Measurements from ENCODE around the gene UNKL.

Gene UNKL

DNA sequence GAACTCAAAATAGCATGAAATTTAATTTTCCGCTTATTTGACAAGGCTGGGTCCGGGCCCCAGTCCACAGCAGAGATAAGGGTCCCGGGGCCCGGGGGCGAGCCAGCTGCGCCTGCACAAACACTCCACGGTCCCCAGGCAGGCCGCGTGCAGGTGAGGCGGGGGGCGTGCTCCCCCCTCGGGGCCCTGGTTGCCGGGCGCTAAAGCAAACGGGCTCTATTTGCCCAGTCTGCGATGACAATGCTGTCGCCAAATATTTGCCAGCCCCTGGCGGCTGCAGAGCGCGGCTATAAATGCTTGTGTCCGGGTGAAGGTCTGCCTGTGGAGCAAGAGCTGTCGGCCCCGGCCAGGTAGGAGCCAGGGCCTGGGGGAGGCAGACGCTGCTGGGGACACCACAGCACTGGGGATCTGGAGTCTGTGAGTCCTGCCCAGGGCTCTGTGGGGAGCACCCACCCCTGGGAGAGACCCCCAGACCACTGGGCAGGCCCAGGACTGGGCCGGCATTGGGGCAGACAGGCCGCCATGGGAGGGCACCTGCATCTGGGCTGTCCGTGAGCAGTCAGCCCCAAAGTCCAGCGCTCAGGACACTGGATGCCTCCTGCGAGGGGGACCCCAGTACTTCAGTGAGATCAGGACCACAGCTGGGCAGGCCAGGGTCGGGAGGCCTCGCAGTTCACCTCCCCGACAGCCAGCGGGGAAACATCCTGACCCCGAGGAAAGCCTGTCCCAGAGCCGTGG lies 16.4 kb upstream of the UNKL start, which contains the start of gene PERCC1:
Gene PERCC1, plus strand, starts transcription at position 320 of the 738 bp plus-strand sequence. CDS start 1,516 bp downstream, outside the sequence.
- DNase-seq (ENCODE audit: low spot score) = peak; percentile 38

DNA sequence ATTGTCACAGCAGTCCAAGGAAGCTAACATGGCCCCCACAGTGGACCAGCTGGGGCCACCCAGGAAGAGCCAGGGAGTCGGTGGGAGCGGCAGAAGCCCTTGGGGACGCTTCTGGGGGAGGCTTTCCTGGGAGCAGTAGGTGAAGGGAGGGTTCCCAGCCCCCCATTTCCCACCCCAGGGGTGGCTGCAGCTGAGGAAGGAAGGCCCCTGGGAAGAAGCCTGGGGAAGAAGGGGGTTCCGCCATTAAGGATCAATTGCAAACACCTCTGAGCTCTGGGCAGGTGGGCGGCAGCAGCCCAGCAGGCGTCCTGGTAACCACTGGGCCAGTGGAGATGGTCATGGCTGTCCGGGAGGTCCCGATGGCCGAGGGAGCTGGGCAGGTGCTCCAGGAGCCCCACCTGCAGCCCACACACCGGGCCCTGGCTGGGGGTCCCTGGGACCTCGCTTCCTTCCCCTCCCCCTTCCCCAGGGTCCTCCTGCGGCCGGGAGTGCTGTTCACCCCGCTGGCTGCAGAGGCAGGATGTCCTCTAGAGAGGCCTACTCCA lies 15.8 kb upstream of the UNKL start:
- DNase-seq (ENCODE audit: low spot score) = no peak

DNA sequence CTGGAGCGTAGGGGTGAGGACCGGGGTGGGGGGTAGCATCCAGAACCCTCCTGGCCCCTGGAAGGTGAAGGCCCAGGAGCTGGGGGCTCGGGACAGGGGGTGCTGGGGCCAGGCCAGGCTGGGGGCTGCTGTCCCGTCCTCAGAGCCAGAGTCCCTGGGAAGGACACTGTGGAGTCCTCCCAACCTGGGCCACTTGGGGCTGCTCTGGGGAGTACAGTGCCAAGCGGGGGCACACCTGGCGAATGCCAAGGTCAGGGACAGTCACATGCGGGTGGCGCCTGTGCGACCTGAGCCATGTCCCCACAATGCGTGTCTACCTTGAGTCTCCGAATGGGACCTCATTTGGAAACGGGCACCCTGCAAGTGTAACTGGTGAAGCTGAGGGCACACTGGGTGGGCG lies 15.1 kb upstream of the UNKL start:
- DNase-seq (ENCODE audit: low spot score) = no peak

DNA sequence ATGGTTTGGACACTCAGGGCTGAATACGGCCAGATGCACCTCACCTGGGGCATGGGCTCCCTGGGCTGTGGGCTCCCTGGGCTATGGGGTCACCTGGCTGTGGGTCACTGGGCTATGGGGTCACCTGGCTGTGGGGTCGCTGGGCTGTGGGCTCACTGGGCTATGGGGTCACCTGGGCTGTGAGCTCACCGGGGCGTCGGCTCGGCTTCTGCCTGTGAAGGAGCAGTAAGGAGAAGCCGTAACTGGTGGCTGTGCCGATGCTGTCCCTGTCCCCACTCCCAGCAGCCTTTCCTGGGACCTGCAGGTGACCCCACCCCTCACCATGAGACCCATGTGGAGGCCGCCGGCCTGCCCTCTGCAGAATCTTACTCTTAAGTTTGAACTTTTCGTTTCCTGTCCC lies 14.5 kb upstream of the UNKL start:
- DNase-seq (ENCODE audit: low spot score) = no peak

DNA sequence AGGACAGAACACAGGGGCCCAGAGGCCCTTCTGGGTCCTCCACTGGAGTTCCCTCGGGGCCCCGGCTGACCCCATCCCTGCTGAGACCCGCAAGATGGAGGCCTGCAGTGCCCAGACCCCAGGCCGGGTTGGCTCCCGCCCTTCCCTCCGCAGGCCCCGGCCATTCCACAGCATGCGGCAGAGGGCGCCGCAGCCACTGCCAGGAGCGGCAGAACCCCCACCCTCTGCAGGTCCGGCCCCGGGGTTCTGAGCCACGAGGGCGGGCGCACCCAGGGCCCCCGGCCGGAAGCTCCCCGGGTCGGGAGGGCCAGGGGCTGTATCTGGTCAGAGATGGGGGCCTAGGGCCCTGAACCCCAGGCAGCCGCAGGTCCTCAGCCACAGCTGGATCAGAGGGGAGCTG lies 14.0 kb upstream of the UNKL start:
- DNase-seq (ENCODE audit: low spot score) = peak; percentile 57

DNA sequence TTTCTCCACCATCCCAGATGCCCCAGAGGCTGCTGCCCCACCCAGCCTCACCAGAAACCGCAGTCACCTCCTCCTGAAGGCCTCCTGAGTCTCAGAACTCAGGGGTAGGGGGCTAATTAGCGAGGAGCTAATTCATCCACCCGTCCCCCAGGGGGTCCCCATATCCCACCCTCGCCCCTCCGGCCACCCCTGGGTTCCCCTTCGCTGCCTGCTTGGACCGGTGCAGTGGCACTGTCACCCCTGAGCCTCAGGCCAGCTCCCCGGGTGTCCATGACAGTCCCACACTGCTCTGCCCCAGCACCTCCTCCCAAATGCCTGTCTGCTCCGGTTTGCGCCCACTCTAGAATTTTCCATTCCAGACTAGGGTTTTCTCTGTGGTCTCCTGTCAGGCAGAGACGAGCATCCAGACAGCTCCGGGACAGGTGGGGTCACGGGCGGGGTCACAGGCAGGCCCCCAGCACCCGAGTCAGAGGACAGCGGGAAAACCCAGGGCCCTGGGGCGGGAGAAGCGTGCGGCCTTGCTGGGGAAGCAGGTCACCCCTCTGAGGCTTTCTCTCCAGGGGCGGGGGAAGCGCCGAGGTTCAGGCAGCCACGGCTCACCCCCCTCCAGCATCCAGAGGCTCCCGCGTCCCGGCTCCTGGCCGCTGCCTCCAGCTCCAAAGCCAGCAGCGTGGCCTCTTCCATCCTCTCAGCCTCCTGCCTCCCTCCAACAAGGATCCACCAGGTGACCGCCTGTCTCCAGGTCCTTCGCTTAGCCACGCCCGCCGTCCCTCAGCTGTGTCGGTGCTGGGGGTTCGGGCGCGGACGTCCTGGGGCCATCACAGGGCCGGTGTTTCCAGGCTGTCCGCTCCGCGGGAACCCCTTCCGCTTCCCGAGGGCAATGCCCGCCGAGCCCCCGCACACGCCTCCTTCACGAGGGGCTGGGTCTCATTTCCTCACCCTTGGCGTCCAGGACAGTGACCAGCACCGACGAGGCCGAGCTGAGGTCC lies 13.3 kb upstream of the UNKL start:
- no peak for DNase-seq (ENCODE audit: low spot score)

DNA sequence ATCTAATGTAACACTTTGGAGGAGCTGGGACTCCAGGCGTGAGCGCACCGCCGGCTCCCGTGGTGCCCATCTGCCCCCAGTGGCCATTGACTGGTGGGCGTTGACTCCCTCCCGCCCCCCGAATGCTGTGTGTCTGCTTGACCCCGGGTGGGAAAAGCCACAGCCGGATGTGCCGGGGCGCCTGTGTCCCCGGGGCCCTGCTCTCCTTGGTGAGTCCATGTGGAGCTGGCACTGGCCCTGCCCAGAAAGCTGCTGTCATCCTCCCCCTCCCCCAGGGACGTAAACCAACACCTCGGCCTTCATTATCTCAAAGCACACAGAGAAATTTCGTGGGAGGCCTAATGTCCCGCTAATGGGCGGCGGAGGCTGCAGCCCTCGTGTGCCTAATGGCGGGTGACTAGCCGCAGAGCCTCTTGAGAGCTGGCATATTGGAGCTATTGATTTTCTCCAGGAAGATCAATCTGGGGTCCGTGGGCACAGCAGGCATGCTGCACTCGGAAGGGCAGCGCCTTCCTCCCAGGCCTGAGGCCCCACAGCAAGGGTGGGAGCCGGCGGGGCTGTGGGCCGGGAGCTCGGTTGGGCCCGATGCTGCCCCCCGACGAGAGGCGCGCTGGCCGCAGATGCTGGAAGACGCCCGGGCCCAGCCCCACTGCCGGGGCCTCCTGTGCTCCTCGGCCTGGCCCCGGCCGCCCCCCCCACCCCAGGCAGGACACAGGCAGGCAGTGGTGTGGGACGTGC lies 12.4 kb upstream of the UNKL start:
- no peak for DNase-seq (ENCODE audit: low spot score)

DNA sequence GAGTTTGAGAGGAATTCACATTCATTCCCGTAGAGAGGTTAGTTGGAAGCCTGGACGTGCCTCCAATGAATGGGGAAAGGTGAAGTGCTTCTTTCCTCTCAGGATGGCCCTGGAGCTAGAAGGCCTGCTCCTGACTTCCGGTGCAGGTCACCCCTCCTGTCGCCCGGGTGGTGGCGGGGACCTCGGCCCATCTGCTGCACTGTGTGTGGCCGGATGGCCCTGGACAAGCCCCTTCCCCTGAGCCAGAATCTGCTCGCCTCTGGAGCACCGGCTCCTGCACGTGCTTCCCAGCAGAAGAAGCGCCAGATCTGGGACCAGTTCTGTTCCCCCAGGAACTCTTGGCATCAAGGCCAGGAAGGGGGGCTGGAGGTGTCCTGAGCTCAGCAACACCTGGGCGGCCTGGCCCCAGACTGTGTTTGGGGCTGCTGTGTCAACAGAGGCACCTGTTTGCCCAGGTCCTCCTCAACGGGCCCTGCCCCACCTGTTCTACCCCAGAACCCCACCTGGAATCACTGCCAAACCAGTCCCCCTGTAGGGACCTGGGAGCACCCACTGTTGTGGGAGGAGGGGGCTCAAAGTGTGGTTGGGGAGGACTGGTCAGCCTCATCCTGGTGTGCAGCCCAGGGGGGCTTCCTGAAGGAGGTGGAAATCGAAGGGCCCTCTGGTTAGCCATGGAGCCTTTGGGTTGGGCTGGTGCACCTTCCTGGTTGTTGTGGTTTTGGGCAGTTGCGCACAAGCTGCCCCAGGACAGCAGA lies 11.3 kb upstream of the UNKL start:
- no peak for DNase-seq (ENCODE audit: low spot score)

DNA sequence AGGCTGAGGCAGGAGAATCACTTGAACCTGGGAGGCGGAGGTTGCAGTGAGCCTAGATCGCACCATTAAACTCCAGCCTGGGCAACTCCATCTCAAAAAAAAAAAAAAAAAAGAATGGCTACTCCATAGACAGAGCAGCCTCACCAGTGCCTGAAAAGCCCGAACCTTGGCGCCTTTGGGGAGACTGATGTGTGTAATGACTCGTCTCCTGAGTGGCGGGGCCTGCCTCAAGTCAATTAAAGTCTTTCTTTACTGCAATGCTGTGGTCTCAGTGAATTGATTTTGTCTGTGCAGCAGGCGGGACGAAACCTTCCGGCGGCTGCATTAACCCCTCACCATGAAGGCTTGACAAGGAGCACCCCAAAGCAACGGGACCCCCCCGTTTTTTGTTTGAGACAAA lies 9.5 kb upstream of the UNKL start:
- DNase-seq (ENCODE audit: low spot score) = peak; percentile 32

DNA sequence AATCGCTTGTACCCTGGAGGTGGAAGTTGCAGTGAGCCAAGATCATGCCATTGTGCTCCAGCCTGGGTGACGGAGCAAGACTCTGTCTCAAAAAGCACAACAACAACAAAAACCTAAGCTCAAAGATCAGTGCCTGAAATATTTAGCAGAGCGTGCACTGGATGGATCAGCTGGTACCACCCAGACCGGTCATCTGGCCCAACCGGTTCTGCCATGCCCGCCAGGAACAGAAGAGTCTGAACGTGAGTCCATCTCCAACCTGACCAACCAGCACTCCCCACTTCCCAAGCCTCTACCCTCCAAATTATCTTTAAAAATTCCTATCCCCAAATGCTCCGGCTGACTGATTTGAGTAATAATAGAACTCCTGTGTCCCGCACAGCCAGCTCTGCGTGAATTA lies 7.6 kb upstream of the UNKL start:
- no peak for DNase-seq (ENCODE audit: low spot score)

DNA sequence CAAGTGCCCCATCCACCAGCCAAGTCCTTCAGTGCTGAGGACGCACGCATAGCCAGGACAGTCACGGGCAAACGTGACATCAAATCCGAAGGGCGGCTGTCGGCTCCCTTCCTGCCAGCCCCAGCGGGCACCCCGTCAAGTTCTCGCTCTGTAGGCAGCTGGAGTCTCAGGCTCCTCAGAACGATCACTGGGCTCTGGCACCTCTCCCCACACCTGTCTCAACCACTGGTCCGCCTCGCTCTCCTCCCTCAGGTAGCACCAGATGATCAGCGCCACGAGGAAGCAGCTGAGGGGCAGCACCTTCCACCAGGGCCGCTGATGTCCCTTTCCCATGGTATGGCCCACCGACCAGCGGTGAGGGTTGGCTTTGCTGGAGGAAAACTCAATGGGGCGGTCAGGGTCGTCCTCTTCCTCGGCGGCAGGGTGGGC lies 5.6 kb upstream of the UNKL start:
- DNase-seq (ENCODE audit: low spot score) = no peak

DNA sequence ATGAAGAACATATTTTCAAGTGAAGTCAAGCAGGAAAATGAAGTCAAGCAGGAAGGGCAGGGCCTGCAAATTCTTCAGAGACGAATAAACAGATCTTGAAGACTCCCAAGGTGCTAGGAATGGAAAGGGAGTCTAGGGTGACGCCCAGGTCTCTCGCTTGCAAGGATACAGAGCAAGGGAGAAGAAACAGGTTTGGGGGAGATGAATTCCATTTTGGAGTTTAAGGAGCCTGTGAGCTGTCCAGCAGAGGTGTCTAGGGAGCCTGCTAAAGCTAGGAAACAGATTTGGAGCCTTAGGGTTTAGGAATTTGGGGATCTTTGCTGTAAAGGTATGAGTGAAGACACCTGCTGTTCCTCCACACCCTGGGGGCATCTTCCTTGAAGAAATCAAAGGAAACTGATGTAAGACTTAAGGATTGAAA lies 2.0 kb upstream of the UNKL start:
- DNase-seq (ENCODE audit: low spot score) = no peak

DNA sequence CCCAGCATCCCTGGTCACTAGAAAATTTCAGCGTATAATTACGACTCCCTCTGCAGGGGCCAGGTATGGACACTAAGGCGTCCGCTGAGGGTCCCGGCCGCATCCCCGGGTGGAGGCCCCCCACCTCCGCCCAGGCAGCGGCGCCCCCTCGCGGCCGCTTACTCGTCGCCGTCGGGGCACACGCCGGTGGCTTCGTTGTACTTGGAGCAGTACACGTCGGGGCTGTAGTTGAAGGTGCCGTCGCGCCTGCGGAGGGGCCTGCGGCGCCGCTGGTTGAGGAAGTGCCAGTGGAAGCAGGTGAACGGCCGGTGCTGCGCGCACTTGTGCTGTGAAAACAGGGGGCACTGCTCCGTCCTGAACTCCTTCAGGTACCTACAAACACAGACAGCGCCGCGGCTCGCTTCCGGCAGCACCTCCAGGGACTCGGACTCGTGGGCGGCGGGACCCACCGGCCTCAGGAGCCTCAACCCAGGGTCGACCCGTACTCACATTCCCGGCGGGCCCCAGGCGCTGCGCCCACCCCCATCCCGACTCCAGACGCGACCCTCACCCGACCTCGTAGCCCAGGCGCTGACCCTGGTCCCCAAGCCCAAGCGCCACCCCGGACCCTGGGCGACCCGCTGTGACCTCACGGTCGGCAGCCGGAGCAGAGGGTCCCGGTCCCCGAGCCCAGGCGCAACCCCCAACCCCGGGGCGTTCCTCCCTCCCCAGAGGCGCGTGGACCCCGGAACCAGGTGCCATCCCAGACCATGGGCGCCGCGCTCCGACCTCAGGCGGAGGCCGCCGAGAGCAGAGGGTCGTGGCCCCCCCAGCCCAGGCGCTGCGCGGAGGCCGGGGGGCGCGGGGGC lies 596 bp downstream of the UNKL start:
- DNase-seq (ENCODE audit: low spot score) = peak; percentile 83

DNA sequence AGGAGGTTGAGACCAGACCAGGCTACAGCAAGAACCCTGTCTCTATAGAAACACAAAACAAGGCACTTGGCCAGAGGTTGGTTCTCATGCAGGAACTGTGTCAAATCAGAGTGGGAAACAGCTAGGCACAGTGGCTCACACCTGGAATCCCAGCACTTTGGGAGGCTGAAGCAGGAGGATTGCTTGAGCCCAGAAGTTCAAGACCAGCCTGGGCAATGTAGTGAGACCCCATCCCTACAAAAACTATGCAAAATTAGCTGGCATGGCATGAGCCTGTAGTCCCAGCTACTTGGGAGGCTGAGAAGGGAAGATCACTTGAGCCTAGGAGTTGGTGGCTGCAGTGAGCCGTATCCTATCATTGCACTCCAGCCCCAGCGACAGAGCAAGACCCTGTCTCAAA lies 1.7 kb downstream of the UNKL start:
- no peak for DNase-seq (ENCODE audit: low spot score)

DNA sequence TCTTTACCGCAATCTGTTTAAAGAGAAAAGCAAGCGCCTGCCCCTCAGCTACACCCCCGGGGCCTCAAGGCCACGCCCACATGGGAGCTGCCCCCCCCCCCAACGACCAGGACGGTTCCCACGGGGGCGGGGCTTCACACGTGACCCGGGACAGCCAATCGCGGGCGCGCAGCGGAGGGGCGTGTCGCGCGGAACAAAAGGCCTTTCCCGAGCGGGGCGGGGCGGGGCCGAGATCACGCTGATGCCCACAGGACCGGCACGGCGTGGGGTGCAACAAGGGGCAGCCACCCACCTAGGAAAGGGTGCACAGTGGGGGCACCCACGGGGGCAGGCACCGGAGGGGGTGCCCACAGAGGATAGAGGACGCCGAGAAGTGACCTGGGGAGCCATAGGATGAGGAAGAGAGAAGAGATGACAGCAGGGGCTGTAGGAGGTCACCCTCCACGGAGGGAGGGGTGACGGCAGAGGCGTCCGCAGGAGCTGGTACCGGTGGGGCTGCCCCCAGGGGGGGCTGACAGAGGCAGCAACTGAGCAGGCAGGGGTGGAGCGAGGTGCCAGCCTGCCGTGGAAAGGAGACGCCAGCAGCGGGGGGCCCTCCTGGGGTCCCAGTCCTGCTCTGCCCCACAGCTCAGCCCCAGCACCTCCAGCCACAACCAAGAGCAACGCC lies 6.2 kb downstream of the UNKL start:
- DNase-seq (ENCODE audit: low spot score) = peak; percentile 92

DNA sequence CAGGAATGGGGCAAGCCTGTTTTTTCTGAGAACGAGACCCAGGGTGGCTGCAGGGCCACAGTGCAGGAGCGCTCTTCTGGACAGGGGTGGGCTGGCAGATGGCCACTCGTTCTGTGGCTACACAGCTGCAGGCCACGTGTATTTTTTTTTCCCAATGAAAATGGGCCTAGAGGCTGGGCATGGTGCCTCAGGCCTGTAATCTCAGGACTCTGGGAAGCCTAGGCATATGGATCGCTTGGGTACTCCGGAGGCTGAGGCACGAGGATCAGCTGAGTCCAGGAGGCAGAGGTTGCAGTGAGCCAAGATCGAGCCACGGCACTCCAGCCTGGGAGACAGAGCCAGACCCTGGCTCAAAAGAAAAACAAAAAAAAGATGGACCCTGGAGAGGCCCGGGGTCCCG lies 6.8 kb downstream of the UNKL start:
- DNase-seq (ENCODE audit: low spot score) = no peak

DNA sequence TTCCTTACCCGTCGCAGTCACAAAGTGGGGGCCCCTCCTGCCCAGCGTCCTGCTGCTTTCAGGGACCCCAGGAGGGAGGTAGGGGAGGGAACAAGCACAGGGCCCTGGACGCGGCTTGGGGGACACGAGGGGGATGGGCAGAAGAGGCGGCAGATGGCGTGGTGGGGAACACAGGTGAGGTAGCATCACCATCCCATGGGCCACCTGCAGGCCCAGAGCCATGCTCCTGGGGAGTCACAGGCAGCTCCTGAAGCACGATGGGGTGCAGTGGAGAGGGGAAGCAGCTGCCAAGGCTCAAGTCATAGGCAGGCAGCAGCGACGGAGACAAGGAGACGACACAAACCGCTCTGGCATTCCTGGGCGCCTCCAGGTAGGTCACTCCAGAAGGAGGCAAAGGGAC lies 10.8 kb downstream of the UNKL start:
- no peak for DNase-seq (ENCODE audit: low spot score)

DNA sequence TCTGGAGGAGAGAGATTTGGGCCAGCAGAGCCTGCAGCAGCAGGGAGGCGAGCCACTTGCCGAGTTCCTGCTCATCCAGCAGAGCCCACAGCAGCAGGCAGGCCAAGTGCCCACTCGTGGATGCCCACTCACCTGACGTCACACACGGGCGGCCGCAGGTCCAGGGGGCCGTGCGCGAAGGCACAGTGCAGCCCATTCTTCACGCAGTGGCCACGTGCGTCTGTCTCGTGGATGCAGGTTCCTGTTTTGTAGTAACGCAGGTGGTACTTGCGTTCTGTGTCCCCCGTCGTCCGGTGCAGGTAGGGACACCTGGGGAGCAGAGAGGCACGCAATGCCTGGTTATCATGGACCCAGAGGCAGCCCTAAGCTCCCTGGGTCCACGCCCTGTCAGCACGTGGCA lies 11.5 kb downstream of the UNKL start:
- no peak for DNase-seq (ENCODE audit: low spot score)

DNA sequence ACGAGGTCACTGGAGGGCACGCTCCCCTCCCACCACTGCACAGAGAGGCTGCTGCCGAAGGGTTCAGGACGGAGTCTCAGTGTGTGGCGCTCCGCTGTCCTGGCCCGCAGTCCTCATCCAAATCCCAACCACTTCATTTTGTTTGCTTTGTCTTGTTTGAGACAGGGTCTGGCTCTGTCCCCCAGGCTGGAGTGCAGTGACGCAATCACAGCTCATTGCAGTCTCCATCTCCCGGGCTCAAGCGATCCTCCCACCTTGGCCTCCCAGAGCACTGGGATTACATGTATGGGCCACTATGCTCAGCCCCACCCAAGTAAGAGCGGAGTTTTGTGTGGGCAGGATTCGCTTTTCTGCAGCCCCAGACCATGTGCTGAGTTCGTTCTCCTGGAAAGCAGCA lies 12.7 kb downstream of the UNKL start:
- DNase-seq (ENCODE audit: low spot score) = no peak

Measured in NAMALWA (cell line).